Smooth muscle cell (in vitro differentiated cells): ENCODE results near the gene MAEA. TPM values are rescaled to one million over a fixed set of nuclear protein-coding genes. Genes with fewer than 3 reads are reported as not detected.

Experiments used
- DNase-seq: peaks from one replicate; lab custom pipeline; 2025; ENCODE audit not compliant: unreplicated experiment; lab: John Stamatoyannopoulos, UW
- H2AFZ ChIP-seq: fragments of 200-600 bp; sonication (generic); 2 replicates; pipeline ENCODE4 v1.6.0; 2016; ENCODE audit warnings: antibody characterized with exemption, low read depth, mild to moderate bottlenecking
- H3F3A ChIP-seq: fragments of 200-600 bp; sonication (generic); 2 replicates; pipeline ENCODE4 v1.6.0; 2017; ENCODE audit warnings: antibody characterized with exemption, low read depth
- H3K27ac ChIP-seq: fragments of 200-600 bp; sonication (generic); 2 replicates; pipeline ENCODE4 v1.5.1; 2016; ENCODE audit warnings: low read depth, mild to moderate bottlenecking
- H3K27me3 ChIP-seq: fragments of 200-600 bp; sonication (generic); 2 replicates; pipeline ENCODE4 v1.6.1; 2016; ENCODE audit warnings: low read depth, mild to moderate bottlenecking
- H3K36me3 ChIP-seq: fragments of 200-600 bp; sonication (generic); 2 replicates; pipeline ENCODE4 v1.5.1; 2016; ENCODE audit warnings: low read depth
- H3K4me1 ChIP-seq: fragments of 200-600 bp; sonication (generic); 2 replicates; pipeline ENCODE4 v1.5.1; 2016; ENCODE audit warnings: low read depth
- H3K4me2 ChIP-seq: fragments of 200-600 bp; sonication (generic); 2 replicates; pipeline ENCODE4 v1.6.0; 2016; ENCODE audit warnings: mild to moderate bottlenecking
- H3K4me3 ChIP-seq: fragments of 200-600 bp; sonication (generic); 2 replicates; pipeline ENCODE4 v1.5.1; 2016; ENCODE audit warnings: mild to moderate bottlenecking
- H3K79me2 ChIP-seq: fragments of 200-600 bp; sonication (generic); 2 replicates; pipeline ENCODE4 v1.6.0; 2016; ENCODE audit warnings: low read depth, mild to moderate bottlenecking
- H3K9ac ChIP-seq: fragments of 200-600 bp; sonication (generic); 2 replicates; pipeline ENCODE4 v1.6.0; 2016; ENCODE audit warnings: low read depth
- H3K9me3 ChIP-seq: fragments of 200-600 bp; sonication (generic); replicated peaks from 2 replicates; pipeline ENCODE4 v1.5.1; 2016; ENCODE audit warnings: low read depth
- H4K20me1 ChIP-seq: fragments of 200-600 bp; sonication (generic); 2 replicates; pipeline ENCODE4 v1.6.0; 2016; ENCODE audit warnings: low read depth
- WGBS: methylation state at CpG from one replicate; pipeline ENCODE4 v1.1.7; 2016; ENCODE audit warnings: low lambda C conversion rate; 5-methylcytosine and 5-hydroxymethylcytosine counted together
- polyA plus RNA-seq: library from polyadenylated mRNA; unstranded; fragments of >200 nt; fragmentation: Nextera tagmentation; extraction: Ambion mirVana; gene quantifications from 2 replicates; pipeline ENCODE4 v1.2.1, GENCODE V29; 2016
- total RNA-seq: library from RNA; depleted of rRNA; stranded (reverse); fragments of >200 nt; gene quantifications from 2 replicates; pipeline ENCODE4 v1.2.3, GENCODE V29; 2014
- TF ChIP-seq, protein P1 (sequence below): fragments of 200-600 bp; sonication (generic); IDR thresholded peaks from 2 replicates; pipeline ENCODE4 v1.5.1; 2017; ENCODE audit warnings: borderline replicate concordance, mild to moderate bottlenecking, antibody characterized with exemption; ENCODE audit not compliant: insufficient read depth, poor library complexity, severe bottlenecking

MAEA gene
- total and polyA plus RNA-seq, 2 experiments from 2014 or later = 48.0 to 48.2 TPM

DNA sequence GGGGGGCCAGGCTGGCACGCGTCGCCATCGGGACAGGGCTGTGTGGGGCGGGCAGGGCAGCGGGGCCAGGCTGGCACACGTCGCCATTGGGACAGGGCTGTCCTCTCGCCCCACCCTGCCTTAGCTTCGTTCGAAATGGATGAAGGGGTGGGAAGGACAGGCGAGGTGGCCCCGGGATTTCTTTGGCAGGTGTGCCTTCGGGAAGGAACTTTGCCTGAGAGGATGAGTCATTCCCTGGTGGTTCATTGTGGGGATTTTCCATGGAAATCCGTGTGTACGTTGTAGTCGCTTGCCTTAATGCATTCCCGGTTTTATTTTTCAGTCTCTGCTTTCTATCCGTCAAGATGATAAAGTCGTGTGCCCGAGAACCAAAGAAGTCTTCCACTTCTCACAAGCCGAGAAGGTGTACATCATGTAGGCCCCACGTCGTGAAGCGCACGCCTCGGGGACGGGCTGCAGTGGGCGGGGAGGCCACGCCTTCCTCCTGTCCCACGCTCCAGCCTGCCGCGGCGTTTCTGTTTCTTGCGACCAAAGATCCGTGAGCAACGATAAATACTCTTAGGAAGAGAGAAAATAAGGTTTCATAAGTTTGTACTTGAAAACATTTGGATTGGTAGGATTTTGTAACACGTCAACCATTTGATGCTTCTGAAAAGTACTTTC is 49.2 kb downstream of the MAEA start:
- TF ChIP-seq, protein P1, sequence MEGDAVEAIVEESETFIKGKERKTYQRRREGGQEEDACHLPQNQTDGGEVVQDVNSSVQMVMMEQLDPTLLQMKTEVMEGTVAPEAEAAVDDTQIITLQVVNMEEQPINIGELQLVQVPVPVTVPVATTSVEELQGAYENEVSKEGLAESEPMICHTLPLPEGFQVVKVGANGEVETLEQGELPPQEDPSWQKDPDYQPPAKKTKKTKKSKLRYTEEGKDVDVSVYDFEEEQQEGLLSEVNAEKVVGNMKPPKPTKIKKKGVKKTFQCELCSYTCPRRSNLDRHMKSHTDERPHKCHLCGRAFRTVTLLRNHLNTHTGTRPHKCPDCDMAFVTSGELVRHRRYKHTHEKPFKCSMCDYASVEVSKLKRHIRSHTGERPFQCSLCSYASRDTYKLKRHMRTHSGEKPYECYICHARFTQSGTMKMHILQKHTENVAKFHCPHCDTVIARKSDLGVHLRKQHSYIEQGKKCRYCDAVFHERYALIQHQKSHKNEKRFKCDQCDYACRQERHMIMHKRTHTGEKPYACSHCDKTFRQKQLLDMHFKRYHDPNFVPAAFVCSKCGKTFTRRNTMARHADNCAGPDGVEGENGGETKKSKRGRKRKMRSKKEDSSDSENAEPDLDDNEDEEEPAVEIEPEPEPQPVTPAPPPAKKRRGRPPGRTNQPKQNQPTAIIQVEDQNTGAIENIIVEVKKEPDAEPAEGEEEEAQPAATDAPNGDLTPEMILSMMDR = no peak
- Histone ChIP-seq H3K4me2 (no peak overlapping the region), H3K9me3 (no peaks in the 10 kb centered on the region), H3K36me3 (peaks cover 15% of the 10 kb centered on the region), H3K27me3 (no peaks in the 10 kb centered on the region), H3K9ac (no peak overlapping the region), H2AFZ (no peak overlapping the region), H3F3A (peaks cover 5% of the 10 kb centered on the region), H4K20me1 (no peaks in the 10 kb centered on the region), H3K4me3 (no peak overlapping the region), H3K27ac (no peak overlapping the region), H3K79me2 (no peaks in the 10 kb centered on the region), H3K4me1 (no peaks in the 10 kb centered on the region)
- no peak for DNase-seq
- WGBS = 94% methylated on average over 31 of the region's 38 CpGs

DNA sequence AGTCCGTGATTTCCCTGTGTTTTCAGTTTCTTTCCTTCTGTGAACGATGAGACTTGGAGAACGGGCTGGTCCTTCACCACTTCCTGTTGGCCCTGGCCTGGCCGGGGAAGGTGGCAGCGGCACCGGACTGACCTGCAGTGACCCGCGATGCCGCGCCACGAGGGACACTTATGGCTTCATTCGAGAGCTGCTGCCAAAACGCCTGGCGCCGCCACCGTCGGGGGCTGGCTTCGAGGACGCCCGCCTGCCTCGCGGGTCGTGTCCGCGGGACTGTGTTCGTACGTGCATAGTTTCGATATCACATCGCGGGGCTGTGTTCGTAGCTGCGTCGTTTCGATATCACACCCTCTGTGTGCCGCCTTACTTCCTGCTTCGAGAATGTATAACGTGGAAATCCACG is 49.8 kb downstream of the MAEA start:
- DNase-seq = no peak
- Histone ChIP-seq H3K4me2 (no peak overlapping the region), H4K20me1 (no peaks in the 10 kb centered on the region), H3K9ac (no peak overlapping the region), H3K9me3 (no peaks in the 10 kb centered on the region), H3K4me3 (no peak overlapping the region), H3K27me3 (no peaks in the 10 kb centered on the region), H3K4me1 (no peaks in the 10 kb centered on the region), H3K79me2 (no peaks in the 10 kb centered on the region), H3K36me3 (peaks cover 15% of the 10 kb centered on the region), H3K27ac (no peak overlapping the region), H3F3A (peaks cover 5% of the 10 kb centered on the region), H2AFZ (no peak overlapping the region)
- WGBS = 99% methylated on average over 38 of the region's 38 CpGs
- TF ChIP-seq, protein P1 = no peak

DNA sequence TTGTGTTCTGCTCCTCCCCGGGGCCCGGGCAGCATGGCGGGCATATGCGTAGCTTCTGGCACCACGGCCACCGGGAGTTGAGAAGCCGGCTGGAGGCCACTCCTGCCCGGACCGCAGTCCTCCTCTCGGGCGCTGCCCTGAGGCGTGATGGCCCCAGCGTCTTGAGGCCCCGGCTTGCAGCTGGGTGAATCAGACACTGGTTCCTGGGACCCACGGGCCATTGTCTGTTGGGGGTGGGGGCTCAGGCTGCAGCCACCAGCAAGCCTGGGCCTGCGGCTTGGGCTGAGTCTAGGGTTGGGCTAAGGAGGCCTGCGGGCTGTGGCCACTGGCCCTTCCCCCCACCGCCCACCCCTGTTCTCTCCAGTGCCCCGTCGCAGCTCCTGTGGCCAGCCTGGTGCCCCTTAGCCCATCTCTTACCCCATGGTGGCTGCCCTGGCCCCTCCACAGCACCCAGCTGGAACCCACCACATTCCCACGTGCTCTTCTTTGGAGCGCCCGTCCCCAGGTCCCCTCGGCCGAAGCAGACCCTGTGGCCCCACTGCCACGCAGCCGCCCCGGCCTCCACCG is 50.6 kb downstream of the MAEA start:
- TF ChIP-seq, protein P1 = no peak
- H4K20me1 ChIP-seq = no peaks in the 10 kb centered on the region
- H3K36me3 ChIP-seq = peaks cover 12% of the 10 kb centered on the region

DNA sequence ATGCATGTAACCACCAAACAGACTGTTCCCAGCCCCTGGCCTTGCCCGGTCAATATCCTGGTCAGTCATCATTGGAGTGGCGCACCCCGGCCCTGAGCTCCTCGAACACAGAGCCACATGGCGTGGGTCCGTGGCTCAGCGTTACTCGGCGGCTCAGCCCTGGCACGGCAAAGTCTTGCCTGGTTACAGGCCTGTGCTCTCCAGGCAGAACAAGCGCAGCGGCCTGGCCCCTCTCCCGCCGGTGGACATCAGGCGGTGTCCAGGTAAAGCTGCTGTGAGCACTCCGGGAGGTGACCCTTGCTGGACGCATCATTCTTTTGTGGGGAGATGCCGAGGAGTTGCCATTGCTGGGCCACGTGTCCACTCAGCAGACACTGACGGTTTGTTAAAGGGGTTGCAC is 51.2 kb downstream of the MAEA start:
- TF ChIP-seq, protein P1 = no peak
- WGBS = over 99% methylated on average over 20 of the region's 20 CpGs
- Histone ChIP-seq H3K9me3 (no peaks in the 10 kb centered on the region), H4K20me1 (no peaks in the 10 kb centered on the region), H3K79me2 (peaks cover 5% of the 10 kb centered on the region), H3K27me3 (no peaks in the 10 kb centered on the region), H3K4me2 (no peak overlapping the region), H3K36me3 (peaks cover 12% of the 10 kb centered on the region), H3F3A (peaks cover 5% of the 10 kb centered on the region), H3K9ac (no peak overlapping the region), H3K4me1 (no peaks in the 10 kb centered on the region), H3K27ac (no peak overlapping the region), H2AFZ (no peak overlapping the region), H3K4me3 (no peak overlapping the region)
- no peak for DNase-seq

More for the DNA sequence above, 50.6 kb downstream of the MAEA start:
- Histone ChIP-seq H3K4me2 (no peak overlapping the region), H3K4me3 (no peak overlapping the region), H3K4me1 (no peaks in the 10 kb centered on the region), H3K9me3 (no peaks in the 10 kb centered on the region), H2AFZ (no peak overlapping the region), H3K27me3 (no peaks in the 10 kb centered on the region), H3F3A (peaks cover 5% of the 10 kb centered on the region), H3K27ac (no peak overlapping the region), H3K79me2 (peaks cover 5% of the 10 kb centered on the region), H3K9ac (no peak overlapping the region)
- no peak for DNase-seq
- 94% methylated on average over 25 of the region's 29 CpGs for whole genome bisulfite sequencing
